GM18505 (cell line): Measurements from ENCODE around the gene PTPRE.

Experiments used
- ATAC-seq: cut with Tn5 transposase; IDR thresholded peaks from one replicate; pipeline ENCODE4 v1.9.1; 2021; ENCODE audit not compliant: unreplicated experiment
- POLR2A ChIP-seq: IDR thresholded peaks from 4 replicates; pipeline ENCODE4 v1.6.1; 2011; ENCODE audit warnings: borderline replicate concordance; ENCODE audit not compliant: insufficient read depth, insufficient read length; ENCODE audit errors: extremely low read depth

PTPRE gene

GRCh38 chr10:127888521-127889312 is 18.2 kb upstream of the PTPRE start:
- ATAC-seq, result no peak
- no peak for TF ChIP-seq POLR2A

- ATAC-seq, result no peak
- no peak for TF ChIP-seq POLR2A
Observed at GRCh38 chr10:127889605-127890195, 17.2 kb upstream of the PTPRE start.

GRCh38 chr10:127890216-127890615 is 16.7 kb upstream of the PTPRE start:
- no peak for TF ChIP-seq POLR2A

GRCh38 chr10:127890832-127891334 is 16.0 kb upstream of the PTPRE start:
- no peak for TF ChIP-seq POLR2A
- ATAC-seq, result no peak

More at GRCh38 chr10:127890216-127890615, 16.7 kb upstream of the PTPRE start:
- no peak for ATAC-seq

- no peak for ATAC-seq
- TF ChIP-seq POLR2A, result no peak
Observed at GRCh38 chr10:127892743-127893142, 14.2 kb upstream of the PTPRE start, which contains the start of gene CLRN3. TSS of gene CLRN3 (minus strand) at chr10:127892941. CDS start at chr10:127892784, 157 bp downstream.

GRCh38 chr10:127894146-127894545 is 12.8 kb upstream of the PTPRE start:
- ATAC-seq, result no peak
- no peak for TF ChIP-seq POLR2A

- TF ChIP-seq POLR2A, result no peak
- no peak for ATAC-seq
Observed at GRCh38 chr10:127896590-127896989, 10.3 kb upstream of the PTPRE start.

- TF ChIP-seq POLR2A, result no peak
- ATAC-seq, result no peak
Observed at GRCh38 chr10:127897177-127897576, 9.7 kb upstream of the PTPRE start.

- ATAC-seq, result no peak
- no peak for TF ChIP-seq POLR2A
Observed at GRCh38 chr10:127899766-127900387, 7.0 kb upstream of the PTPRE start.

GRCh38 chr10:127903789-127904188 is 3.1 kb upstream of the PTPRE start:
- no peak for ATAC-seq
- no peak for TF ChIP-seq POLR2A

GRCh38 chr10:127904311-127905000 is 2.4 kb upstream of the PTPRE start:
- TF ChIP-seq POLR2A, result no peak
- no peak for ATAC-seq

- ATAC-seq, result no peak
Observed at GRCh38 chr10:127905001-127905847, 1.7 kb upstream of the PTPRE start.

More at GRCh38 chr10:127905001-127905847, 1.7 kb upstream of the PTPRE start:
- TF ChIP-seq POLR2A, result no peak
